Naive thymus-derived CD4-positive, alpha-beta T cell (primary cell): ENCODE results near the gene CORO2B. TPM values are rescaled to one million over a fixed set of nuclear protein-coding genes. Genes with fewer than 3 reads are reported as not detected.

Experiments used
- ATAC-seq: fragments of 150-1000 bp; cut with Tn5 transposase; 2 replicates; pipeline ENCODE4 v1.10.0; 2021; ENCODE audit warnings: mild to moderate bottlenecking, moderate library complexity
- CTCF ChIA-PET: fragments of 350-600 bp; sonication (Branson Sonifier 250); formaldehyde crosslinking; loops from one replicate; lab custom pipeline; 2021; ENCODE audit warnings: antibody characterized with exemption; lab: Charles Lee
- POLR2A ChIA-PET: fragments of 350-600 bp; sonication (Branson Sonifier 250); formaldehyde crosslinking; loops from one replicate; lab custom pipeline; 2021; ENCODE audit warnings: antibody characterized with exemption, inconsistent platforms; lab: Charles Lee
- DNase-seq, 9 donors: peaks; one replicate each; pipeline versions ENCODE4 v3.0.0 to v3.0.0-alpha.2; 2020 to 2022; ENCODE audit warnings: mixed read lengths in 1 of 9
- H3K27ac ChIP-seq: one replicate; pipeline ENCODE4 v1.7.0; 2013; ENCODE audit warnings: mild to moderate bottlenecking, low read depth, low read length, moderate library complexity
- H3K27me3 ChIP-seq, 2 donors: one replicate each; pipeline ENCODE4 v1.7.0; 2013; ENCODE audit warnings: low read length in 2 of 2, mild to moderate bottlenecking in 2 of 2, moderate library complexity in 2 of 2; ENCODE audit not compliant: control insufficient read depth in 2 of 2, insufficient read depth in 2 of 2
- H3K36me3 ChIP-seq, 3 experiments: 1 replicate in 2 of 3; 2 replicates in 1 of 3; pipeline ENCODE4 v1.7.0; 2013; ENCODE audit warnings: low read length in 3 of 3, mild to moderate bottlenecking in 3 of 3, moderate library complexity in 1 of 3; ENCODE audit not compliant: insufficient read depth in 3 of 3, control insufficient read depth in 2 of 3
- H3K4me1 ChIP-seq, 2 donors: one replicate each; pipeline ENCODE4 v1.7.0; 2013; ENCODE audit warnings: low read length in 2 of 2, mild to moderate bottlenecking in 2 of 2, moderate library complexity in 1 of 2; ENCODE audit not compliant: control insufficient read depth in 2 of 2, insufficient read depth in 2 of 2
- H3K4me3 ChIP-seq: 2 replicates; pipeline ENCODE4 v1.7.0; 2013; ENCODE audit warnings: mild to moderate bottlenecking, low read length
- H3K9me3 ChIP-seq, 3 experiments: 1 replicate in 2 of 3; 2 replicates in 1 of 3; pipeline ENCODE4 v1.7.0; 2013; ENCODE audit warnings: low read length in 3 of 3; ENCODE audit not compliant: control insufficient read depth in 2 of 3
- H3K27ac Mint-ChIP-seq, 9 donors: one replicate each; pipeline ENCODE4 v1.8.0; 2020 to 2022; ENCODE audit warnings: mixed read lengths in 9 of 9, mild to moderate bottlenecking in 8 of 9, moderate library complexity in 5 of 9, inconsistent platforms in 2 of 9
- H3K27me3 Mint-ChIP-seq, 5 donors: one replicate each; pipeline ENCODE4 v1.8.0; 2021 to 2022; ENCODE audit warnings: mixed read lengths in 5 of 5, mild to moderate bottlenecking in 1 of 5
- H3K36me3 Mint-ChIP-seq, 5 donors: one replicate each; pipeline ENCODE4 v1.8.0; 2020 to 2022; ENCODE audit warnings: mixed read lengths in 5 of 5, mild to moderate bottlenecking in 3 of 5, inconsistent platforms in 1 of 5
- H3K4me1 Mint-ChIP-seq, 7 donors: one replicate each; pipeline ENCODE4 v1.8.0; 2020 to 2022; ENCODE audit warnings: mixed read lengths in 7 of 7, mild to moderate bottlenecking in 3 of 7, inconsistent platforms in 1 of 7
- H3K4me3 Mint-ChIP-seq, 10 donors: one replicate each; pipeline ENCODE4 v1.8.0; 2020 to 2022; ENCODE audit warnings: mild to moderate bottlenecking in 10 of 10, mixed read lengths in 10 of 10, moderate library complexity in 6 of 10, inconsistent platforms in 2 of 10
- H3K9me3 Mint-ChIP-seq, 11 donors: one replicate each; pipeline ENCODE4 v1.8.0; 2020 to 2022; ENCODE audit warnings: mixed read lengths in 11 of 11, mild to moderate bottlenecking in 4 of 11, inconsistent platforms in 1 of 11, moderate library complexity in 1 of 11
- intact Hi-C, 2 donors: fragments of 100-400 bp; cut with micrococcal nuclease; formaldehyde crosslinking; loops; one replicate each; pipeline ENCODE4 v1.15.1; 2023
- polyA plus RNA-seq, 2 donors: library from polyadenylated mRNA; unstranded; fragments of 300-500 nt; fragmentation: Illumina TruSeq; gene quantifications; one replicate each; pipeline ENCODE4 v1.2.3, GENCODE V29; 2021
- total RNA-seq, 6 experiments: library from RNA in 5 of 6; stranded (reverse) in 5 of 6; gene quantifications; 1 replicate in 5 of 6; 2 replicates in 1 of 6; pipeline ENCODE4 v1.2.3 and lab custom pipeline; 2021 to 2026

The CORO2B gene
- total and polyA plus RNA-seq, 7 experiments from 2014 or later, result 0.15 TPM; not detected in 6

DNA sequence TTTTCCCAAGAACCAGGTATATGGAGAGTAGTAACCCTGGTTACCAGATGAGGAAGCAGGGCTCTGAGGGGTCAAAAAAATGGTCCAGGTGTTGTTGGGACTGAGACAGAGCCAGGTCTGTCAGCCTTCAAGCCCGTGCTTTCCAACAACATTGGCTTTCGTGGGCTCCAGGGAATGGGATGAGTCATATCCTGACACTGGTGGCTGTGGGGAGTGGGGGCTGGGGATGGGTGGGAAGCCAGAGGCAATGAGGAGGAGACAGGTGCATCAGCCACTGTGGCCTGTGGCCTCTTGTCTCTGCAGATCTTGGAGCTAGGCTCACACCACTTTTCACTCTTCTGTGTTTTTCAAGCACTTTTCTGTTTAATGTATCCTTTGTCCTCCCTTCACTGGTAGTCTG is 38.2 kb downstream of the CORO2B start:
- Mint-ChIP-seq H3K36me3 (no peaks in the 10 kb centered on the region), H3K27ac (no peak overlapping the region), H3K27me3 (peaks cover 0 to 13% (median 11%) of the 10 kb centered on the region in 5 donors), H3K4me3 (no peak overlapping the region), H3K9me3 (peaks cover 0 to 4% (median 0%) of the 10 kb centered on the region in 11 donors), H3K4me1 (peaks cover 0 to 3% (median 0%) of the 10 kb centered on the region in 7 donors)
- no peaks in the 10 kb centered on the region for H3K9me3 ChIP-seq
- no peaks in the 10 kb centered on the region for H3K4me1 ChIP-seq
- H3K27me3 ChIP-seq, result no peaks in the 10 kb centered on the region
- ATAC-seq, result no peak
- H3K27ac ChIP-seq, result no peak overlapping the region
- H3K36me3 ChIP-seq, result no peaks in the 10 kb centered on the region
- DNase-seq, result no peak
- intact Hi-C loops, result no loop called here
- CTCF ChIA-PET, result no interaction called here
- H3K4me3 ChIP-seq, result no peak overlapping the region
- POLR2A ChIA-PET, result no interaction called here

DNA sequence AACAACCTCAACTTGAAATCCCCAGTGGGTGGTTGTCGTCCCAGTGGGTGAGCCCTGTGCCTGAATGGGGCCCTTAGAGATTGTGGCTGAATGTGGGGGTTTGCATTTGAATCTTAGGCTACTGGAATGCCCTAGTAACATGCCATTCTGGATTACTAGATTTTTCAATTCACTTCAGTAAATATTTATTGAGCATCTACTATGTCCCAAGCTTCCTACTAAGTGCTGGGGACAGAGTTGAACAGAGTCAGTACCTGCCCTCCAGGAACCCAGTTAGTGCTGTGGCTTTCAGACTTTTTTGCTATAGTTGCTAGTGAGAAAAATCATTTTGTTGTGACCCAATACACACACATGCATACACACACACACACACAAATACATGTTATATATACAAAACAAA is 39.0 kb downstream of the CORO2B start:
- H3K27ac ChIP-seq, result no peak overlapping the region
- H3K27me3 ChIP-seq, result no peaks in the 10 kb centered on the region
- no peaks in the 10 kb centered on the region for H3K36me3 ChIP-seq
- CTCF ChIA-PET, result no interaction called here
- Mint-ChIP-seq H3K27ac (no peak overlapping the region), H3K9me3 (peaks cover 0 to 4% (median 0%) of the 10 kb centered on the region in 11 donors), H3K4me3 (no peak overlapping the region), H3K36me3 (no peaks in the 10 kb centered on the region), H3K27me3 (peaks cover 0 to 12% (median 9%) of the 10 kb centered on the region in 5 donors), H3K4me1 (peaks cover 0 to 3% (median 0%) of the 10 kb centered on the region in 7 donors)
- intact Hi-C loops, result no loop called here
- H3K4me1 ChIP-seq, result no peaks in the 10 kb centered on the region
- H3K9me3 ChIP-seq, result no peaks in the 10 kb centered on the region
- POLR2A ChIA-PET, result no interaction called here
- no peak for DNase-seq
- no peak overlapping the region for H3K4me3 ChIP-seq
- no peak for ATAC-seq

DNA sequence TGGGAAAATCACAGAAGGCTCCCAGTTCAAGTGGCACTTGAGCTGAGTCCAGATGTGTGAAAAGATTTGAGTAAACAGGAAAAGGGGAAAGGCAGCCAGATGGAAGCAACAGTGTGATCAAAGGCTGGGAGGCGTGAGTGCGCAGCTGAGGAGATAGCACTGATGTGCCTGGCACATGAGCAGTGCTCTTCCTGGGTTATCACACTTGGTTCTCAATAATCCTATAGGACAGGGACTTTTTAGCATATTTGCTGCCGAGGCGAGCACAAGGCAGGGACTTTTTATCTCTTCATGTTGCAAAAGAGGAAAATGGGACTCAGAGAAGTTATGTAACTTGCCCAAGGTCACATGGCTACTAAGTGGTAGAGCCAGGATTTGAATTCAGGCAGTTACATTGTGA is 39.6 kb downstream of the CORO2B start:
- H3K27me3 Mint-ChIP-seq, result peaks cover 0 to 12% (median 6%) of the 10 kb centered on the region in 5 donors
- ATAC-seq (no peak), DNase-seq (no peak)
- peaks cover 0 to 4% (median 0%) of the 10 kb centered on the region in 11 donors for H3K9me3 Mint-ChIP-seq
- H3K4me3 ChIP-seq, result no peak overlapping the region
- intact Hi-C loops, result no loop called here
- no peak overlapping the region for H3K4me3 Mint-ChIP-seq
- no peaks in the 10 kb centered on the region for H3K27me3 ChIP-seq
- H3K4me1 Mint-ChIP-seq, result peaks cover 0 to 3% (median 0%) of the 10 kb centered on the region in 7 donors
- no peaks in the 10 kb centered on the region for H3K36me3 Mint-ChIP-seq
- no peaks in the 10 kb centered on the region for H3K9me3 ChIP-seq
- no peak overlapping the region for H3K27ac ChIP-seq
- H3K27ac Mint-ChIP-seq, result no peak overlapping the region
- CTCF ChIA-PET, result no interaction called here
- POLR2A ChIA-PET, result no interaction called here
- H3K4me1 ChIP-seq, result no peaks in the 10 kb centered on the region
- H3K36me3 ChIP-seq, result no peaks in the 10 kb centered on the region

DNA sequence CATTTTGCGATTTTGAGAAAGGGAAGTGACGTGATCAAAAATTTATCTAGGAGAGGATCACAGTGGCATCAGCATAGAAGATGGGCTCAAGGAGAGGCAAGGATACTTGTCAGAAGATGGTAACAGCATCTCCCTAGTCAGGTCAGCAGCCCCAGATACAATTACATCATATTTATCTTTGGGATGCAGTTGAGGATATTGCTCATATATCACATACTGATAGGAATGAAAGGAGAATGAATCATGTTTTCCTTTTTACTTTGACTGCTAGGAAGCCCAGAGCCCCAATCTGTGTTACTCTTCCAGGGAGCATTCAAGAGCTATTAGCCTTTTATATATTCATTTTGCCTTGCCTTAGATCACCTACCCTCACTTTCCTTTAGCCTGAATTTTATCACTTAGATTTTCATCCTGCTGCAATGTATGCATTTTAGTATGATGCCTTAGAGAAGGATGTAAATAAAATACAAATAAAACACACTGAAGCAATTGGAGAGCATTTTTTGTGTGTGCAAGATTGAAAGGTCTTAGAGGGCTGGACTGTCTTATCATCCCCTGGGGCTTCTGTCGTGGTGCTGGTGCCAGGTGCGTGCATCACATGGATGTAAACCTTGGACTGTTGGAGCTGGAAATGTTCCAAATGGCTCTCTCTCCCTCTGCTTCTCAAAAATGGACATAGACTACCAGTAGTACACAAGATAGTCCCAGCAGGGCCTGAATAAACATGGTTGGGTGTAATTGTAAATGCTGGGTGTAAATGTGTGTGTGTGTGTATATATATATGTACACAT is 40.3 kb downstream of the CORO2B start:
- Mint-ChIP-seq H3K27me3 (peaks cover 0 to 11% (median 6%) of the 10 kb centered on the region in 5 donors), H3K27ac (no peak overlapping the region), H3K4me1 (peaks cover 0 to 3% (median 0%) of the 10 kb centered on the region in 7 donors), H3K4me3 (no peak overlapping the region), H3K9me3 (peaks cover 0 to 4% (median 0%) of the 10 kb centered on the region in 11 donors), H3K36me3 (no peaks in the 10 kb centered on the region)
- Histone ChIP-seq H3K4me1 (no peaks in the 10 kb centered on the region), H3K27ac (no peak overlapping the region), H3K36me3 (no peaks in the 10 kb centered on the region), H3K4me3 (no peak overlapping the region), H3K9me3 (no peaks in the 10 kb centered on the region), H3K27me3 (no peaks in the 10 kb centered on the region)
- CTCF ChIA-PET, result no interaction called here
- POLR2A ChIA-PET, result no interaction called here
- no peak for DNase-seq
- intact Hi-C loops, result no loop called here
- no peak for ATAC-seq

DNA sequence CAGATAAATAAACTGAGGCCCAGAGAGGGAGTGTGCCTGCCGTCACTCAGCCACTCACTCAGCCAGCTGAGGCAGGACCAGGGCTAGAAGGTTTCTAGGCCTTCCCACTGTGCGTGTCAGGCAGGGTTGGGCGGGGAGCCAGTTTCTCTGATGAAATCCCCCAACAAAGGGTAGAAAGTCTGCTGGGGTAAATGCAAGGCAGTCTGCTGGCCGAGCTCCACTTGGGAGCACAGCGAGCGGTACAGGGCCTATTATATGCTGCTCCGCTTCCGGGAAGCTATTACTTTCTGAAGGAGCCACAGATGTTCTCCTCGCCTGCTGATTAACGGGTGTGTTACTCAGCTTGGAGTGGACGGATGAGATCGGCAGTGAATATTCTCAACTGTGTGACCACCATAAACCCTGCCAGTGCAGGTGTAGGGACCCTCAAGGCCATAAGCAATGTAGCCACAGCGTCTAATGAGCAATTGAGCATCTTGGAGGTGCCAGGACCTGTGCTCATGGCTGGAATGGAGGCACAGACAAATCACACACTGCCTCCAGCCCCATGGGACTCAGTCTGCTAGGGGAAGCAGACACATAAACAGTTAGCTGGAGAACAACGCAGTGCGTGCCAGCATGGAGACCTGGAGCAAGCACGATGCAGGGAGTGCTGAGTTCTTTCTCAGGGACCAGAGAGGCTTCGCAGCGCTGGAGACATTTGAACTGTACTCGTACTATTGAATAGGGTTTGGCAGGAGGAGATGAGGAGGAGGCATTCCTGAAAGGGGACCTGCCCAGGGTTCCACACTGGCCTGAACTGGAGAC is 42.1 kb downstream of the CORO2B start:
- Histone ChIP-seq H3K4me1 (no peaks in the 10 kb centered on the region), H3K27me3 (no peaks in the 10 kb centered on the region), H3K27ac (no peak overlapping the region), H3K4me3 (no peak overlapping the region), H3K9me3 (no peaks in the 10 kb centered on the region), H3K36me3 (no peaks in the 10 kb centered on the region)
- Mint-ChIP-seq H3K9me3 (peaks cover 0 to 4% (median 0%) of the 10 kb centered on the region in 11 donors), H3K27ac (no peak overlapping the region), H3K27me3 (peaks cover 0 to 8% (median 6%) of the 10 kb centered on the region in 5 donors), H3K36me3 (no peaks in the 10 kb centered on the region), H3K4me3 (no peak overlapping the region), H3K4me1 (peaks cover 0 to 3% (median 0%) of the 10 kb centered on the region in 7 donors)
- DNase-seq, result no peak
- CTCF ChIA-PET, result no interaction called here
- intact Hi-C loops, result no loop called here
- POLR2A ChIA-PET, result no interaction called here
- no peak for ATAC-seq

DNA sequence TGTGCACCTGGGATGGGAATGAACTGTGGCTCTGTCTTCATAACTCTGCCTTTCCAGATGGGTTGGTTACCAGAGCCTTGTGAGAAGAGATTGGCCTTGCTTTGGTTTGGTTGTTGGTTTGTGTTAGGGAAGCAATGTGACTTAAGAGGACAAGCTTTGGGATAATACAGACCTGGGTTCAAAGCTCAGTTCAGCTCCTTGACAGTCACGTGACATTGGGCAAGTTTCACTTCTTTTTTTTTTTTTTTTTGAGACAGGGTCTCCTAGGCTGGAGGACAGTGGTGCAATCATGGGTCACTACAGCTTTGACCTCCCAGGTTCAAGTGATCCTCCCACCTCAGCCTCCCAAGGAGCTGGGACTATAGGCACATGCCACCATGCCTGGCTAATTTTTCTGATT is 42.7 kb downstream of the CORO2B start:
- no peaks in the 10 kb centered on the region for H3K36me3 Mint-ChIP-seq
- Histone ChIP-seq H3K9me3 (no peaks in the 10 kb centered on the region), H3K27ac (no peak overlapping the region), H3K4me3 (no peak overlapping the region), H3K36me3 (no peaks in the 10 kb centered on the region), H3K27me3 (no peaks in the 10 kb centered on the region), H3K4me1 (no peaks in the 10 kb centered on the region)
- ChIA-PET CTCF (no interaction called here), POLR2A (no interaction called here)
- ATAC-seq (no peak), DNase-seq (no peak)
- H3K4me3 Mint-ChIP-seq, result no peak overlapping the region
- no peak overlapping the region for H3K27ac Mint-ChIP-seq
- H3K4me1 Mint-ChIP-seq, result peaks cover 0 to 3% (median 0%) of the 10 kb centered on the region in 7 donors
- H3K27me3 Mint-ChIP-seq, result peaks cover 0 to 10% (median 6%) of the 10 kb centered on the region in 5 donors
- intact Hi-C loops, result no loop called here
- peaks cover 0 to 4% (median 0%) of the 10 kb centered on the region in 11 donors for H3K9me3 Mint-ChIP-seq
